B cell (primary cell): ENCODE data around the gene OR2AT4.
"Not testable (repeated sequence)": the region's sequence is repeated elsewhere in the genome, so short reads cannot be mapped to it uniquely, and the experiment has no call there.

Source experiments
- CTCF ChIP-seq: fragments of 200-600 bp; IDR thresholded peaks from one replicate; pipeline ENCODE4 v1.8.0; 2022; ENCODE audit warnings: antibody characterized with exemption, mild to moderate bottlenecking
- EZH2 ChIP-seq: IDR thresholded peaks from 2 replicates; pipeline ENCODE4 v1.6.1; 2012; ENCODE audit warnings: borderline replicate concordance, low read depth, mild to moderate bottlenecking, moderate library complexity, low read length; ENCODE audit not compliant: insufficient read depth, poor library complexity, severe bottlenecking

- TF ChIP-seq CTCF, EZH2: not testable (repeated sequence)
Measured at GRCh38 chr11:75044381-75045170, 52.1 kb downstream of the OR2AT4 start.
